ENCODE results near the gene ZMYND11. TPM values are rescaled to one million over a fixed set of nuclear protein-coding genes. Genes with fewer than 3 reads are reported as not detected.
"Not testable (repeated sequence)": the region's sequence is repeated elsewhere in the genome, so short reads cannot be mapped to it uniquely, and the experiment has no call there.

The ZMYND11 gene
- total and polyA plus RNA-seq, 11 donors = 22.7 to 96.6 (median 73.3) TPM

DNA sequence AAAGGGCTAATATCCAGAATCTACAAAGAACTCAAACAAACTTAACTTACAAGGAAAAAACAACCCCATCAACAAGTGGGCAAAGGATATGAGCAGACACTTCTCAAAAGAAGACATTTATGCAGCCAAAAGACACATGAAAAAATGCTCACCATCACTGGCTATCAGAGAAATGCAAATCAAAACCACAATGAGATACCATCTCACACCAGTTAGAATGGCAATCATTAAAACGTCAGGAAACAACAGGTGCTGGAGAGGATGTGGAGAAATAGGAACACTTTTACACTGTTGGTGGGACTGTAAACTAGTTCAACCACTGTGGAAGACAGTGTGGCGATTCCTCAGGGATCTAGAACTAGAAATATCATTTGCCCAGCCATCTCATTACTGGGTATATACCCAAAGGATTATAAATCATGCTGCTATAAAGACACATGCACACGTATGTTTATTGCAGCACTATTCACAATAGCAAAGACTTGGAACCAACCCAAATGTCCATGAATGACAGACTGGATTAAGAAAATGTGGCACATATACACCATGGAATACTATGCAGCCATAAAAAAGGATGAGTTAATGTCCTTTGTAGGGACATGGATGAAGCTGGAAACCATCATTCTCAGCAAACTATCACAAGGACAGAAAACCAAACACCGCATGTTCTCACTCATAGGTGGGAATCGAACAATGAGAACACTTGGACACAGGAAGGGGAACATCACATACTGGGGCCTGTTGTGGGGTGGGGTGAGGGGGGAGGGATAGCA, 130.7 kb downstream of the ZMYND11 start:
- ATAC-seq; H3K9me3 ChIP-seq; H3K36me3 ChIP-seq; H3K4me1 ChIP-seq; H3K27me3 ChIP-seq; H3K4me3 ChIP-seq; DNase-seq; H3K27ac ChIP-seq; intact Hi-C loops (cut with DNase I): not testable (repeated sequence)
- 85 to 92% (median 91%) methylated on average over 4 to 5 of the region's 5 CpGs for WGBS, 4 donors

DNA sequence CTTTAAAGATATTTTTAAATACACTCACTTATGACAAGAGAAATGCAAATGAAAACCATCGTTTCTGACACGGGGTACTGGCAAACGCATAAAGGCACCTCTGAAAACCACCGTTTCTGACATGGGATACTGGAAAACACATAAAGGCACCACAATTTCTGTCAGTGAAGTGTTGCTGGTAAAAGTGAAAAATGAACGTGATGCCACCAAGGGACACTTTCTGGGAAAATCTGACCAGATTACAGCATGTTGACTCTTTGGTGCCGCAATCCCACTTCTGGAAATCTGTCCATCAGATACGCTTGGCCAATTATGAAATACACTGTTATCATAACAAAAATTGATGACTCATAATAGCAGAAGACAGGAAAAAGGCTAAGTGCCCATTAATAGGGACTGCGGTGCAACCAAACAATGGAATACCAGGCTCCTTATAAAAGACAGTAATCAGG, 131.7 kb downstream of the ZMYND11 start:
- ATAC-seq (no peak), DNase-seq (no peak)
- intact Hi-C loops (cut with DNase I) = no loop called here
- Histone ChIP-seq H3K4me1 (no peaks in the 10 kb centered on the region), H3K4me3 (no peak overlapping the region), H3K27ac (no peak overlapping the region), H3K36me3 (no peaks in the 10 kb centered on the region), H3K9me3 (no peaks in the 10 kb centered on the region), H3K27me3 (no peaks in the 10 kb centered on the region)
- no peak for TF ChIP-seq POLR2A (IDR thresholded peaks at IDR 0.05)
- TF ChIP-seq, protein P1, sequence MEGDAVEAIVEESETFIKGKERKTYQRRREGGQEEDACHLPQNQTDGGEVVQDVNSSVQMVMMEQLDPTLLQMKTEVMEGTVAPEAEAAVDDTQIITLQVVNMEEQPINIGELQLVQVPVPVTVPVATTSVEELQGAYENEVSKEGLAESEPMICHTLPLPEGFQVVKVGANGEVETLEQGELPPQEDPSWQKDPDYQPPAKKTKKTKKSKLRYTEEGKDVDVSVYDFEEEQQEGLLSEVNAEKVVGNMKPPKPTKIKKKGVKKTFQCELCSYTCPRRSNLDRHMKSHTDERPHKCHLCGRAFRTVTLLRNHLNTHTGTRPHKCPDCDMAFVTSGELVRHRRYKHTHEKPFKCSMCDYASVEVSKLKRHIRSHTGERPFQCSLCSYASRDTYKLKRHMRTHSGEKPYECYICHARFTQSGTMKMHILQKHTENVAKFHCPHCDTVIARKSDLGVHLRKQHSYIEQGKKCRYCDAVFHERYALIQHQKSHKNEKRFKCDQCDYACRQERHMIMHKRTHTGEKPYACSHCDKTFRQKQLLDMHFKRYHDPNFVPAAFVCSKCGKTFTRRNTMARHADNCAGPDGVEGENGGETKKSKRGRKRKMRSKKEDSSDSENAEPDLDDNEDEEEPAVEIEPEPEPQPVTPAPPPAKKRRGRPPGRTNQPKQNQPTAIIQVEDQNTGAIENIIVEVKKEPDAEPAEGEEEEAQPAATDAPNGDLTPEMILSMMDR (IDR thresholded peaks at IDR 0.05) = no peak
- WGBS, 4 donors = 76 to 79% (median 77%) methylated on average over 8 of the region's 8 CpGs

DNA sequence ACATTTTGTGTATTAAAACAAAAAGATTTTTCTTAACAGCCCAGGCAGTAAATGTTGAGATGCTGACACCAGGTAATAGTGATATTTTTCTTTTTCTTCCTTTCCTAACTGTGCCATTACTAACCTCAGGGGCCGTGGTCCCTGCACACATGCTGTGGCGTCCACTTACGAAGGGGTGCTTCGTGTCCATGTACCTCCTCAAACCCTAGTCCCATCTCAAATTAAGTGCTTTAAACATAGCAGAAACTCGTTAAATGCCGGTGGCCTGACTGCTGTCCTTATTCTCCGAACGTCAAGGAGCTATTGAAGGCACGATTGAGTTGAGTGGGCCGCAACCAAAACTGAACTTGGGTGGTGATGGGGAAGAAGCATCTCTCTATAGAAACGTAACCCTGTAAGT, 132.4 kb downstream of the ZMYND11 start:
- ATAC-seq = no peak
- 88 to 92% (median 90%) methylated on average over 11 of the region's 11 CpGs for WGBS, 4 donors

DNA sequence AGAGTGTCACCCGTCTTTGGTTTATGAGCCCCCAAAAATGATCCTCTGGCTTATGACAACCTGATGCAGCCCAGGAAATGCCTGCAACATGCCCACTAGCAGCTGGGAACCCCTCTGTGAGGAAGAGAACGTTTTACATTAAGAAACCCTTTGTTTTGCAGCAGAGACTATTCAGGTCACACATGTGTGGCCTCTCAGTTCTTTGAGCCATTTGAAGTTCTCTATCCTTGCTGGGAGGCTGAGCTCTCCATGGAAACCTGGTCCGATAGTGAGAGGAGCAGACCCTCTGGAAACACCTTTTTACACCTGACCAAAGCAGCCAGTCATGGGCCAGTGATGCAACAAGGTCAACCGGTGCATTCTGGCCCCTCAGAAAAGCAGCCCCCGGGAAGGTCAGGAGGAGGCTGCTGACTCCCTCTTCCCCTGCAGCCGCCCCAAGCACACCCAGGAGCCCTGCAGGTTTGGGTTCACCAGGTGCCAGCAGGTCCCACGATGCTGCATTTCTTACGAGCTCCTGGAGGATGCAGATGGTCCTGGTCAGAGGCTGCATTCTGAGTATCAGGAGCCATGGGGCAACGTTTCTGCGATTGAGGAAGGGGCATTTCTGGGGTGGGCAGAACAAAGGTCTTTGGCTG, 134.3 kb downstream of the ZMYND11 start:
- Histone ChIP-seq H3K36me3 (no peaks in the 10 kb centered on the region), H3K4me1 (no peaks in the 10 kb centered on the region), H3K9me3 (no peaks in the 10 kb centered on the region), H3K27me3 (no peaks in the 10 kb centered on the region), H3K4me3 (no peak overlapping the region), H3K27ac (no peak overlapping the region)
- no peak for DNase-seq
- no peak for ATAC-seq
- 80 to 83% (median 82%) methylated on average over 8 to 10 of the region's 10 CpGs for WGBS, 4 donors
- intact Hi-C loops (cut with DNase I) = loop anchor here in 1 of 10 donors (2.0 kb wide), 1 partner anchor 31 kb away; no protein-coding TSS in a partner anchor
- TF ChIP-seq, protein P1 (IDR thresholded peaks at IDR 0.05) = no peak
- no peak for TF ChIP-seq POLR2A (IDR thresholded peaks at IDR 0.05)

More for the DNA sequence above, 132.4 kb downstream of the ZMYND11 start:
- no peak overlapping the region for H3K4me3 ChIP-seq
- H3K36me3 ChIP-seq = no peaks in the 10 kb centered on the region
- DNase-seq = no peak
- H3K27me3 ChIP-seq = no peaks in the 10 kb centered on the region
- H3K9me3 ChIP-seq = no peaks in the 10 kb centered on the region
- TF ChIP-seq, protein P1 (IDR thresholded peaks at IDR 0.05) = no peak
- TF ChIP-seq POLR2A (IDR thresholded peaks at IDR 0.05) = no peak
- intact Hi-C loops (cut with DNase I) = no loop called here
- no peaks in the 10 kb centered on the region for H3K4me1 ChIP-seq
- H3K27ac ChIP-seq = no peak overlapping the region
